A549 treated with AZD2906 at 1 μM for 4 hours (cell line): ENCODE results near the gene CISD2. TPM values are rescaled to one million over a fixed set of nuclear protein-coding genes. Genes with fewer than 3 reads are reported as not detected.

Source experiments
- total RNA-seq: library from RNA; stranded (reverse); fragments of 200-300 nt; extraction: Qiagen RNA extraction; gene quantifications from 5 replicates; pipeline ENCODE4 v1.2.3, GENCODE V29; 2022

CISD2 gene
- 38.1 to 40.9 TPM (median 39.7 TPM) in 5 replicates for total RNA-seq

DNA sequence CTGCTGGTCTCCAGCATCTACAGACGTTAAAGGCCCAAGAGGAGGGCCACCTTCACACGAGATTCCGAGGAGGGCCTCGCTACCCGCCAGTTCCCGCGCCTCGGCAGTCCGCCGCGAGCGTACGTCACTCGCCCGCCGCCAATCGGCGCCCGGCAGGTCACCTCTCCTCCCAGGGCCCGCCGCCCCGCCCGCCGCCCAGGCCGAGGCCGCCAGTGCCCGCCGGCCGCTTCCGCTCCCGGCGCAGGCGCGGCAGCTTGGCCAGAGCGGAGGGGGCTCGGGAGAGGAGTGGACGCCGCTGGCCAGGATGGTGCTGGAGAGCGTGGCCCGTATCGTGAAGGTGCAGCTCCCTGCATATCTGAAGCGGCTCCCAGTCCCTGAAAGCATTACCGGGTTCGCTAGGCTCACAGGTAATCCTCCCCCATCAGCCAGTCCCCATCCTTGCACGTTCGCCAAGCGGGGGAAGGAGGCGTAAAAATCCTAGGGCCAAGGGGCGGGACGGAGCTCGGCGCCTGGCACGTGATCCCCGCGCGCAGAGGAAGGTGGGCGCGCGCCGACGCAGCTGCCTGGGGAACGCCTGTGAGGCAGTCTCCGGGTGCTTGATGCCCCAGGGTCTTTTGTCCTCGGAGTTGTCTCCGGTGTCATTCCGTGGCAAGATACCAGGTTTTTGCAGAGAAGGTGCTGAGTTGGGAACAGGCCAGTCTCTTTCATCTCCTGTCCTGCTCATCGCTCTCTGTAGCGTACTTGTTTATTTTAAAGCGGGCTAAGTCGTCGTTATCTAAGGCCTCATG, at the start of gene CISD2:
CISD2 (plus strand) TSS at position 212 of the 788 bp plus-strand sequence; CDS start at position 305, 93 bp downstream.

DNA sequence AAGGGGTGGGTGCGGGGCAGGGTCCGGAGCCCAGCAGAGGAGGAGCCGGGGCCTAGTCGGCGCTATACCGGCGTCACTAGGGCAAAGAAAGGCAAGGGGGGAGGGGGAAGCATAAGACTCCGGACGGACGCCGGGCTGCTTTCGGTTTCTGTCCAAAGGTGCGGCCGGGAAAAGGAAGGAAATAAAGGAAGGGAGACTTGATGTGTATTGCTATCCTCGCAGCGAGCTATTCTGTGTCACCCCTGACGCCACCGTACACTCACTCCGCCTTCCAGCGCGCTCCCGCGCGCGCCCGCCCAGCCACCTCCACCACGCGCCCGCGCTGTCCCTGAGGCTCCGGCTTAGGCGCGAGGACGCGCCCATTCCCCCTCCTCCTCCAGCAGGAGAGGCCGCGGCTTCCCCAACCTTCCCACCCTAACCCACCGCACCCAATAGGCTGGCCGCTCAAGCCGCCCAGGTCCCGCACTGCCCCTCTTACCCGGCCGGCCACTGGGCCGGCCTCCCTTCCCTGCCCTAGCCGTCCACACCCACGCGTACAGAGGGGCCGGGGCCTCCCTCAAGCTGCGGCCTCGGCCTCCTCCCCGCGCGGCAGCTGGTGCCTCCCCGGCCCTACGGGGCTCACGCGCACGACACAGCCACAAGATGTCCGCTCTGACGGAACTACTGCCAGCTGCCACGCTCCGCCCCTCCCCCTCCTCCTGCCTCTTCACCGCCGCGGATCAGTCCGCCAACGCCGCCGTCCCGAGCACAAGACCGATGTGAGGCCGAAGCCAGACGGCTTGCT, 41.7 kb upstream of the CISD2 start, which contains the start of gene UBE2D3:
UBE2D3 (minus strand) TSS at position 662 of the 784 bp plus-strand sequence. CDS start 1,043 bp downstream, outside the sequence.

Other genes with a start within 250 kb of the CISD2 start
- gene MANBA, start 108.0 kb upstream of the CISD2 start, total RNA-seq: 14.6 to 16.8 TPM (median 15.1 TPM) in 5 replicates
- gene UBE2D3, start 41.4 kb upstream of the CISD2 start, total RNA-seq: 221 to 233 TPM (median 225 TPM) in 5 replicates
- 0.05 to 0.09 TPM in 2 of 5 replicates, not detected in the others for gene SLC9B1, start 150.7 kb downstream of the CISD2 start, total RNA-seq
- gene SLC9B2, start 207.8 kb downstream of the CISD2 start, total RNA-seq: 6.1 to 9.4 TPM (median 6.9 TPM) in 5 replicates
- 7.5 to 9.5 TPM (median 8.6 TPM) in 5 replicates for gene BDH2, start 230.8 kb downstream of the CISD2 start, total RNA-seq